Upper lobe of left lung (tissue), 4 donors: ENCODE data around the gene HAP1.

Source experiments
- POLR2A ChIP-seq, 4 donors: fragments of 450-650 bp; IDR thresholded peaks; one replicate each; pipeline ENCODE4 v1.5.1; 2016 to 2017; ENCODE audit warnings: antibody characterized with exemption in 4 of 4, mild to moderate bottlenecking in 2 of 4
- TF ChIP-seq, protein P1 (sequence below), 6 experiments: fragments of 450-650 bp in 4 of 6; fragments of 200-600 bp in 2 of 6; sonication (generic) in 2 of 6; IDR thresholded peaks; one replicate each; pipeline ENCODE4 v1.5.1; 2016 to 2019; ENCODE audit warnings: antibody characterized with exemption in 6 of 6

DNA sequence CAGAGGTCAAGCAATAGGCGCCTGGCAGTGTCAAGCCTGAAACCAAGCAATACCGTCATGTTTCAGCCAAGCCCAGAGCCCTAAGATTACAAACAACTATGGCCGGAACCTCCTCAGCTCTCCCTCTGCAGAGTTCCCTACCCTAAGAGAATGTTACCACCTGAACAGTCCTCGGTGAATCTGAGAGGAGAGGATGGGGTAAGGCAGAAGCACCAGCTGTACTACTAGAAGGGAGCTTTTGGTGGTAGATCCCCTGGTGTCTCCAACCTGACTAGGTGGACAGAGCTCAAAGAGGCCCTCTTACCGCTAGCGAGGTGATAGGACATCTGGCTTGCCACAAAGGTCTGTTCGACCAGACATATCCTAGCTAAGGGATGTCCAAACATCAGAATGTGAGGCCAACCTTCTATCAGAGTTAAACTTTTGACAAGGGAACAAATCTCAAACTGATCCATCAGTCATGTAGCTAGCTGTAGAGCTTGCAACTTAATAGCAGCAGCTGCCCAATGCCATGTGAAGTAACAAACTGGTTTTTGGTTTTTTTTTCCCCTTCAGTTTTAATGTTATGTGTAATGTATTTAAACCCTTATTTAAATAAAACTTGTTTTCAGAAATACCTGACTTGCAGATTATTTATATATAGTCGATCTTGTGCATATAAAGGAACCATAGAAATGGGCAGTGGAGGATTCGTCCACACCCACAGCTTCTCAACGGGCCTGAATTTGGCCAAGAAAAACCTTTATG lies 43.2 kb downstream of the HAP1 start:
- TF ChIP-seq, protein P1, sequence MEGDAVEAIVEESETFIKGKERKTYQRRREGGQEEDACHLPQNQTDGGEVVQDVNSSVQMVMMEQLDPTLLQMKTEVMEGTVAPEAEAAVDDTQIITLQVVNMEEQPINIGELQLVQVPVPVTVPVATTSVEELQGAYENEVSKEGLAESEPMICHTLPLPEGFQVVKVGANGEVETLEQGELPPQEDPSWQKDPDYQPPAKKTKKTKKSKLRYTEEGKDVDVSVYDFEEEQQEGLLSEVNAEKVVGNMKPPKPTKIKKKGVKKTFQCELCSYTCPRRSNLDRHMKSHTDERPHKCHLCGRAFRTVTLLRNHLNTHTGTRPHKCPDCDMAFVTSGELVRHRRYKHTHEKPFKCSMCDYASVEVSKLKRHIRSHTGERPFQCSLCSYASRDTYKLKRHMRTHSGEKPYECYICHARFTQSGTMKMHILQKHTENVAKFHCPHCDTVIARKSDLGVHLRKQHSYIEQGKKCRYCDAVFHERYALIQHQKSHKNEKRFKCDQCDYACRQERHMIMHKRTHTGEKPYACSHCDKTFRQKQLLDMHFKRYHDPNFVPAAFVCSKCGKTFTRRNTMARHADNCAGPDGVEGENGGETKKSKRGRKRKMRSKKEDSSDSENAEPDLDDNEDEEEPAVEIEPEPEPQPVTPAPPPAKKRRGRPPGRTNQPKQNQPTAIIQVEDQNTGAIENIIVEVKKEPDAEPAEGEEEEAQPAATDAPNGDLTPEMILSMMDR (IDR thresholded peaks at IDR 0.05) = no peak
- no peak for TF ChIP-seq POLR2A (IDR thresholded peaks at IDR 0.05)
